ENCODE results near the gene LCP2.

Gene LCP2

DNA sequence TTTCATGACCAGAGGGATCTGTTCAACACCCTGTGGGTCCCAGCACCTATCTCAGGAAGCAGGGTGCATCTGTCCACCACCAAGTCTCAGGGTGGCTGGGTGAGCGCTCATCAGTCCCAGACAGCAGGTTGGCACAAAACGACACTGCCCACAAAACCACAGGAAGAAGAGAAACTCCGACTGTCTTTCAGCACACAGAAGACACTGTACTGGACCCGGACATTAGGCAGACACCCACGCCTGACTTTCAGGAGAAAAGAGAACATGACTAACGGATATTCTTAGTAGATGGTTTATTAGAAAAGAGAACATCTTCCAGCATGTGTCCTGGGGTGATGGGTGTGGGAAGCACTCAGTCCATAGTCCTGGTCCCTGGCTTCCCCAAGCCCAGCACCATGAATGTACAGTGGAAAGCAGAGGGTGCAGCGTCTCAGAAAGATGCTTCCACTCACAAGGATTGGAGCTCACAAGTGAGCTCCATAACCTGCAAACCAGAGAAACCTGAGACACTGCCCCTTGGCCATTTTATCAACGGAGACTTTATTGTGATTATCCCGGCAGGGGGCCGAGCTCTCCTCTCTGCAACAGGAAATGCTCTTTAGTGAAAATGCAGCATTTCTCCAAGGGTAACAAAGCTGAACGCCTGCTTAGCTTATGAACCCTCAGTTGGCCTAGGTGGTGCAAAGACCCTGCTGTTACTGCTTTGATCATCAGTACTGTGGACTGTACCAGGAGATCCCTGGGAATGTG lies 35.8 kb upstream of the LCP2 start:
- TF ChIP-seq POLR2A (IDR thresholded peaks at IDR 0.05; ENCODE audit: low read length), result peak; percentile 51
- no peak for TF ChIP-seq GATA1 (IDR thresholded peaks at IDR 0.05; ENCODE audit: low read depth, low read length)
- peak; percentile 24 to 46 for DNase-seq

DNA sequence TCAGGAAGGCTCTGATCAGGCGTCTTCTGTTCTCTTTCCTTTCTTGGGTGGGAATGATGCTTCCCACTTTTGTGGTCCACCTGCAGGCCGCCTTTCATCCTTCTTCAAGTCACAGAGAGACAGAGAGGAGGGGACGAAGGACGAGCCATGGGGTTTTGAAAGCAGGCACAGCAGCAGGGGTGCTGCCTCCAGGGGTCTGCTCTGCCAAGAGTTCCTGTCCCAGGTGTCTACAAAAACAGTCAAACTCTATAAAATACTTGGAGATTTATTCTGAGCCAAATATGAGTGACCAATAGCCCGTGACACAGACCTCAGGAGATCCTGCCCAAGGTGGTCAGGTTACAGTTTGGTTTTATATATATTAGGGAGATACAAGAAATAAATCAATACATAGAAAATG lies 34.5 kb upstream of the LCP2 start:
- TF ChIP-seq GATA1 (IDR thresholded peaks at IDR 0.05; ENCODE audit: low read depth, low read length) (no peak), POLR2A (IDR thresholded peaks at IDR 0.05; ENCODE audit: low read length) (no peak)

DNA sequence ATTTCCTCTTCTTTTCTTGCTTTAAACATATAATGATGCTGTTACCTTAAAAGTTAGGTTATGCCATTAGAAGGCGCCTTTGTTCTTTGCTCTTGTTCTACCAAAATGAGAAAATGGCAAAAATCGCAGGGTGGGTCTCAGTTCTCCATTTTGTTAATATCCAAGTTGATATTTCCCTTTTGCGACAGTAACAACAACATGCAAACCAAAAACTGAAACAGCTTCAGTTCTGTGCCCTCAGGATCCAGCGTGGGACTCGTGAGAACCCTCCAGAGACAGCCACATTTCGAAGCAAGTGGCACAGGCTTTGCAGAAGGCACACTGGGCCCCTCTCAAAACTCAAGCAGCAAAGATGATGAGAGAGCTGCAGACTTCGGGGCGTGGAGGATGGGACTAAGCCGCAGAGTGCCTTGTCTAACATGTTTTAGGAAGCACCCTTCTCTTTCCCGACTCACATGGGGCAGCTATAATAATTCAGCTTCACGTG lies 33.0 kb upstream of the LCP2 start:
- peak in 1 of 2 experiments; percentile 60 for DNase-seq
- TF ChIP-seq GATA1 (IDR thresholded peaks at IDR 0.05; ENCODE audit: low read depth, low read length) (no peak), POLR2A (IDR thresholded peaks at IDR 0.05; ENCODE audit: low read length) (no peak)

More for the DNA sequence above, 34.5 kb upstream of the LCP2 start:
- DNase-seq, result no peak

DNA sequence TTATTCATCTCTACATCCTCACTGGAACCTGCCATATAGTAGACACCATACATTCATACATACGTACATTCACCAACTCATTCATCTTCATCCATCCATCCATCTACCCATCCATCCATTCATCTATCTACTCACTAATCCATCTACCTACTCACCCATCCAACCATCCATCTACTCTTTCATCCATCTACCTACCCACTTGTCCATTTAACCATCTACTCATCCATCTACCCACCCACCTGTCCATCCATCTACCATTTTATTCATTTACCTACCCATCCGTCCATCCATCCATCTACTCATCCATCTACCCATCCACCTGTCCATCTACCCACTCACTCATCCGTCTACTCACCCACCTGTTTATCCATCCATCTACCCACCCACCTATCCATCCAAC lies 31.9 kb upstream of the LCP2 start:
- TF ChIP-seq GATA1 (IDR thresholded peaks at IDR 0.05; ENCODE audit: low read depth, low read length) (no peak), POLR2A (IDR thresholded peaks at IDR 0.05; ENCODE audit: low read length) (no peak)
- no peak for DNase-seq

DNA sequence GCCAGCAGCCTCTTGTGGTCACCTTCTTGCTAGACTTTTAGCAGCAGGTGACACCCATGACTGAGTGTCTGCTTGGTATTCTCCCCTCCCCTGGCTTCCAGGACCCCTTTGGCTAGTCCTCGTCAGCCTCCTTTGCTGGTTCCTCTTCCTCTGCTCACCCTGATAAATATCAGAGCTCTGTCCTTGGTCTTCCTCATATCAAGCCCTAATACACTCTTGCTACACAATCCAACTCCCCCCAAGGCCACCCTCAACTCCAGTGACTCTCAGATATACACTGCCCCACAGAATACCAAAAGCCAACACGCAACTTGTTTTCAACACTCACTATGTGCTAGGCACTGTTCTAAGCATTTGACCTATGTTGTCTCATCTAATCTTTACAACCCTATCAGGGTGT lies 30.3 kb upstream of the LCP2 start:
- DNase-seq, result no peak
- no peak for TF ChIP-seq POLR2A (IDR thresholded peaks at IDR 0.05; ENCODE audit: low read length)
- TF ChIP-seq GATA1 (IDR thresholded peaks at IDR 0.05; ENCODE audit: low read depth, low read length), result no peak

- no peak for TF ChIP-seq GATA1 (IDR thresholded peaks at IDR 0.05; ENCODE audit: low read depth, low read length)
- TF ChIP-seq POLR2A (IDR thresholded peaks at IDR 0.05; ENCODE audit: low read length), result peak; percentile 14
- DNase-seq, result no peak
These were observed 29.6 kb upstream of the LCP2 start for GRCh38 chr5:170327168-170327567.

GRCh38 chr5:170319301-170319700 lies 21.7 kb upstream of the LCP2 start:
- no peak for DNase-seq
- TF ChIP-seq GATA1 (IDR thresholded peaks at IDR 0.05; ENCODE audit: low read depth, low read length), result no peak
- TF ChIP-seq POLR2A (IDR thresholded peaks at IDR 0.05; ENCODE audit: low read length), result no peak

DNA sequence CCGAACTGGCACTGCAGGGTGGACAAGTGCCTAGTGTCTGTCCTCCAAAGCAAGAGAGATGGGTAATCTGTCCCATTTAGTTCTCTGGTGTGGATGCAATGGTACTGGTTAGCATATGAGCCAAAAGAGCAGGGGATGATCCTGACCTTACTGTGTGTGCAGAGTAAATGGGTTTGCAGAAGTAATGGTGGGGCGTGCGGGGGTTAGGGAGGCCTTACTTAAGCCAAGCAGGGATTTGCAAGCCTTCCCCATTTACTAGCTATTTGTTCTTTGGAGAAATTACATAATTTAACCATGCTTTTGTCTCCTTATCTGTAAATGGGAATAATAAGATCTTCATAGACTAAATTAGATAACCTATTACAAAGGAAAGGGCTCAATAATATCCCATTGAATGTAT lies 19.9 kb upstream of the LCP2 start:
- TF ChIP-seq GATA1 (IDR thresholded peaks at IDR 0.05; ENCODE audit: low read depth, low read length), result no peak
- no peak for TF ChIP-seq POLR2A (IDR thresholded peaks at IDR 0.05; ENCODE audit: low read length)

GRCh38 chr5:170316937-170317336 lies 19.4 kb upstream of the LCP2 start:
- DNase-seq, result peak; percentile 91 to 95
- no peak for TF ChIP-seq GATA1 (IDR thresholded peaks at IDR 0.05; ENCODE audit: low read depth, low read length)

More for the DNA sequence above, 19.9 kb upstream of the LCP2 start:
- no peak for DNase-seq

- TF ChIP-seq GATA1 (IDR thresholded peaks at IDR 0.05; ENCODE audit: low read depth, low read length) (no peak), POLR2A (IDR thresholded peaks at IDR 0.05; ENCODE audit: low read length) (peak; percentile 20)
- DNase-seq, result peak in 1 of 2 experiments; percentile 20
These were observed 17.6 kb upstream of the LCP2 start for GRCh38 chr5:170315154-170315553.

DNA sequence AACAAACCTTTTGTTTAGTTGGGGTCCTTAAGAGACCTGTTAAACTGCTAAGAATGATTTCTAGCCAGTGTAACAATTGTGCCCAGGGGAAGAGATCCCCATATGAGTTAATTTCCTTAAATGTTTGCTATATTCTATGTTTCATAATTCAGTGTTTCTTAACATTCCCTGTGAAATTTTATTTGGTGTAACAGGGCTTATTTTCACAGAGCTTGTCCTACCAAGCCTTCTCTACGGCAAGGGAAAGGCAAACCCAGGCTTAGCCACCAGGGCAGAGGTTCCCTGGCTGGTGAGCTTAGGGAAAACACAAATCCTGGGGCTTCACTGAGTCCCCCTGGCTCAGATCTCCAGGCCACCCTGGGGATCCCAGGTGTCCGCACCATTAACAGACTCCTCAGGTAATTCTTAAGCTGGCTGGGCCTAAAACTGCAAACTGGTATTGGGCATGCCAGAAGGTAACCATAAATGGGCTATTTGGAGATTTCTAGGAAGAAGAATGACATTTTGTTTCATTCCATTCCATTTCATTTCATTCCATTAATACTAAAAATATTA lies 17.0 kb upstream of the LCP2 start:
- DNase-seq, result no peak
- TF ChIP-seq GATA1 (IDR thresholded peaks at IDR 0.05; ENCODE audit: low read depth, low read length), result no peak
- TF ChIP-seq POLR2A (IDR thresholded peaks at IDR 0.05; ENCODE audit: low read length), result peak; percentile 26

DNA sequence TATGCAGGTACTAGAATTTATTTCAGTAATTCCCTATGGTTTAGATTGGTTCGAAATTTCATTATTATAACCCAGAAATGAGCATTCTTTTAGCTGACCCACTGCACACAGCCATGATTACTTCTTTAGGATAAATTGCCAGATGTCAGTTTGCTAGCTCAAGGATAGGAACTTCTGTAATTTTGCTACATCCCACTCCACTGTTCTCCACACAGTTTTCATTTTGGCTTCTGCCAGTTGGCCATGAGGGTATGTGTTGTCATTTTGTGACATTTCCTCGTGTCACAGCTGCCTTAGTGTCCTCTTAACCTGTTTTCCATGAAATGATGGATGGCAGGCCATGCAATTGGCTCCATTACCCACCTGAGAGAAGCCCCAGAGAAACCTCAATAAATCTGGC lies 16.2 kb upstream of the LCP2 start:
- no peak for TF ChIP-seq GATA1 (IDR thresholded peaks at IDR 0.05; ENCODE audit: low read depth, low read length)
- TF ChIP-seq POLR2A (IDR thresholded peaks at IDR 0.05; ENCODE audit: low read length), result no peak

DNA sequence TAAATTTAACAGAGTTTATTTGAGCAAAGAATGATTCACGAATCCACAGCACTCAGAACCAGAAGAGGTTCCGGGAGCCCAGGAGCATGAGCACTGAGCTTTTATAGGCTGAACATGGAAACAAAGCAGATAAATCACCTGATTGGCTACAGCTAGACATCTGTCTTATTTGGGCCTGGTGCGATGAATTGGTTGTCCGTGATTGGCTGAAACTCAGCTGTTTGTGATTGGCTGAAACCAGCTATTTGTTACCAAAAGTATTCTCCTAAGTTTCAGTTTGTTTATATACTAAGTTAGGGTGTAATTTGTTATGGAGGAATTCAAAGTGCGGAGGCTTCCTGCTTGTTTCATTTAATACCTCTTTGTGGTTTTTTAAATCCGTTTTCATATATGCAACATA lies 15.8 kb upstream of the LCP2 start:
- no peak for DNase-seq
- TF ChIP-seq GATA1 (IDR thresholded peaks at IDR 0.05; ENCODE audit: low read depth, low read length), result no peak
- TF ChIP-seq POLR2A (IDR thresholded peaks at IDR 0.05; ENCODE audit: low read length), result no peak

More for the DNA sequence above, 16.2 kb upstream of the LCP2 start:
- no peak for DNase-seq

DNA sequence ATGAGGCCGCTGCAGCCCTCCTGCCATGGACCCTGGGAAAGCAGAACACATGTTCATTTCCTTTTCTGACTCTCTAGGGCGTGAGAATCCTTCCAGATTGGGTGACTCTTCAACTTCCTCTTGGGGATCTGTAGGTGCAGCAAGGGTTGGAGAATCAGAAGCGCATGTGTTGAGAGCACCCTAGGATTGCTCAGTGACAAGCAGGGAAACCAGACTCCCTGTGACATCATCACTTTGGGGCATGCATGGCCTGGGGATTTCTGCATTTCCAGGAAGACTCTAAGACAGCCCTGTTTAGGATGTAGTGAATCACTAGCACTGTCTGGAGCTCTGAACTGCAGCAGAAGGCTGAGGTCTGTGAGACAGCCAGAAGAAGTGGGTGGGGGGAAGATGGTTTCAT lies 15.1 kb upstream of the LCP2 start:
- TF ChIP-seq GATA1 (IDR thresholded peaks at IDR 0.05; ENCODE audit: low read depth, low read length) (no peak), POLR2A (IDR thresholded peaks at IDR 0.05; ENCODE audit: low read length) (no peak)
- DNase-seq, result peak in 1 of 2 experiments; percentile 42

DNA sequence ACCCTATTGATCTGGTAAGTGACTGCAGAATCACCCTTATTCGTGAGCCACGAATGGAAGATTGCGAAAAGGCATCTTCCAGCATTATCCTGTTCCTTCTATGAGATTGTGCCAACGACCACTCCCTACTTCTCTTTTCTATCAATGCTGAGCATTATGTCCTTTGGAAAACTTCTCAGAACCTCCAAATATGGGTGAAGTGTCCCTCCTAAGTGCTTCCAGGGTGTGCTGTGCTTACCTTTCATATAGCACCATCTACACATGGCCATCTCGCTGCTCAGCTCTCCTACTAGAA lies 14.7 kb upstream of the LCP2 start:
- no peak for DNase-seq
- TF ChIP-seq GATA1 (IDR thresholded peaks at IDR 0.05; ENCODE audit: low read depth, low read length) (no peak), POLR2A (IDR thresholded peaks at IDR 0.05; ENCODE audit: low read length) (peak; percentile 11)
